Left lobe of liver (tissue), 2 donors: ENCODE data around the gene AEN. TPM values are rescaled to one million over a fixed set of nuclear protein-coding genes. Genes with fewer than 3 reads are reported as not detected.

Source experiments
- ATAC-seq: fragments of 200-7000 bp; cut with Tn5 transposase; one replicate; pipeline ENCODE4 v1.9.1; 2020; ENCODE audit warnings: mild to moderate bottlenecking, moderate library complexity
- DNase-seq: peaks from one replicate; pipeline ENCODE4 v3.0.0-alpha.2; 2020; ENCODE audit warnings: low spot score
- total RNA-seq: library from RNA; stranded (reverse); gene quantifications from one replicate; pipeline ENCODE4 v1.2.1, GENCODE V29; 2021
- donor health status: DM: no; HTN: no; CAD: no; lungs with moderate emphysema.
- donor health status: DM: no; HTN: yes; CAD: no.

The AEN gene, protein sequence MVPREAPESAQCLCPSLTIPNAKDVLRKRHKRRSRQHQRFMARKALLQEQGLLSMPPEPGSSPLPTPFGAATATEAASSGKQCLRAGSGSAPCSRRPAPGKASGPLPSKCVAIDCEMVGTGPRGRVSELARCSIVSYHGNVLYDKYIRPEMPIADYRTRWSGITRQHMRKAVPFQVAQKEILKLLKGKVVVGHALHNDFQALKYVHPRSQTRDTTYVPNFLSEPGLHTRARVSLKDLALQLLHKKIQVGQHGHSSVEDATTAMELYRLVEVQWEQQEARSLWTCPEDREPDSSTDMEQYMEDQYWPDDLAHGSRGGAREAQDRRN
- 7.1 TPM for total RNA-seq

DNA sequence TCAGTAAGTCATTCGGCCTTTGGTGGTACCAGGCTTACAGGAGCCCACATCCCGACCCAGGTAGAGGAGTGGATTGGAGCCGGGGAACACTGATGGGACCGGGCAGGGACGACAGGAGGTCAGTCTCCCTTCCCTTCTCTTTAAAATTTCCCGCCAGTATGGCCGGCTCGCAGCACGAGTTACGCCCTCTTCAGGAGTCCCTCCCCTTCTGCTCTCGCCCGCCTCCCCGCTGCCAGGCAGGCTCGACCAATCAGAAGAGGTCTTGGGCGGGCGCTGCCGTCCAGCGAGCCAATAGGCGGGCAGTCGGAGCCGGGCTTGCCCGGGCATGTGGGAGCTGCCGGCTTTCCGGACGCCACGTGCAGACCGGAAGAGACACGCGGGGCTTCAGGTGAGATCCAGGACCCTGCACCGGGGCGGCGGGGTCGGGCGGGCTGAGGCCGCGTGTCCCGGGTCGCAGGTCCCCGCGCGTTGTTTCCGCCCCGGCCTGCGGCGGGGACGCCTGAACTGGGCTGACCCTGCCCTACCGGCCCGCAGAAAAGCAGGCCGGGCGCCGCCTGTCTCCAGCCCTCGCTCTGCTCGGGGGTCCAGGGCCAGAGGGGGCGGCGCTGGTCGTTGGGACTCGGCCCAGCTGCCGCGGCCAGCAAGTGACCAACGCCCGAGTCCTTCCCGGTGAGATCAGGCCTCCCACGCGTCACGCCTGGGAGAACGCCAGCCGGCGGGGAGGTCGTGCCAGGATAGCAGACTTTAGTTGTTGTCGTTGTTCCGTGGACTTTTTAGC, at the start of gene AEN:
AEN (plus strand) TSS at position 346 of the 778 bp plus-strand sequence. CDS start 4,870 bp downstream, outside the sequence.
- DNase-seq = peak; percentile 97
- peak; percentile 97 for ATAC-seq

DNA sequence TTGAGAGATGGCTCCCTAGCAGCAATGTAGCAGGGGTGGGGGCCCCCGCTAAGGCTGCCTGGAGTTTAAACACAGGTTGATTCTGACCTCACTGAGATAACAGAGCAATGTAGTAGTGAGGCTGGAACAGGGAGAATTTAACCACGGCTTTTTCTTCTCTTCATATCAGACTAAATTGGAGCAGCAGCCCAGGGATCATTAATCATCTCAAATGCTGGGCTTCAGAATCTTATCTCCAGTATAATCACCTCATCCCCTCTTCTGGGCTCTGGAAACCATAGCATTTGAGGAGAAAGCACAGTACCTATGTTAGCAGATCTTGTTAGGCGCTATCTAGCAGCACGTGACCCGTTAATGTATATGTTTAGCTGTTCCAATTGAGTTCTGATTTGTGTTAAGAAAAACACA, 49.3 kb upstream of the AEN start:
- ATAC-seq = no peak
- DNase-seq = no peak

DNA sequence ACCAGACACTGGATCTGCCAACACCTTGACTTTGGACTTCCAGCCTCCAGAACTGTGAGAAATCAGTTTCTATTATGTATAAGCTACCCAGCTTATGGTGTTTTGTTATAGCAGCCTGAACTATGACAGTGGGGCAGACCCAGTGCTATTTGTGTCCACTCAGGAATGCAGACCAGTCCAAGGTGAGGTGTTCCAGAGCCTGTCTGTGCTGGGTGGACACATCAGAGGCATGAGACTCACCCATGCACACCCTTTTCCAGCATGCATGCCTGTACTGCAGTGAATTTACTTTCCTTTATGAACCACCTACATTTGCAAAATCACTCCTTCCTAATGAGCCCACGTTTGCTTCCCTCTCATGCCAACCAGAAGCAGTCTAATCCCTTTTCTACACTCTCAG, 47.1 kb upstream of the AEN start:
- ATAC-seq (no peak), DNase-seq (no peak)

DNA sequence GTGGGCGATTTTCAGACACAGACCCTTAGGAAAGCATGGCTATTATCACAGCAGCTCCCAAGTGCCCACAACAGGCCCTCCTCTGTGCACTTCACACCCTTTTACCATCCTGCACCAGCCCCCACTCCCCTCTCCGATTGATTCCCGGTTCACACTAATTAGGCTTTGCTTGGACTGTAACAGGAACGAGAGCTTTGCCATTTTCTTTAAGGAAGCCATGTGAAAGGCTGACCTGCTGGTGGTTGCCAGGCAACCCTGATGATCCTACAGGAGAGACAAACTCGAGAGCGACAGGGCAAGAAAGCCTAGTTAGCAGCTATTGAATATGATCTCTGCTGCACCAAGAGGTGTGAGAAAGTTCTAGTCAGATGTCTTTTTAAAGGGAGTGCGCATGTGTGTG, 46.5 kb upstream of the AEN start:
- ATAC-seq = no peak
- no peak for DNase-seq

DNA sequence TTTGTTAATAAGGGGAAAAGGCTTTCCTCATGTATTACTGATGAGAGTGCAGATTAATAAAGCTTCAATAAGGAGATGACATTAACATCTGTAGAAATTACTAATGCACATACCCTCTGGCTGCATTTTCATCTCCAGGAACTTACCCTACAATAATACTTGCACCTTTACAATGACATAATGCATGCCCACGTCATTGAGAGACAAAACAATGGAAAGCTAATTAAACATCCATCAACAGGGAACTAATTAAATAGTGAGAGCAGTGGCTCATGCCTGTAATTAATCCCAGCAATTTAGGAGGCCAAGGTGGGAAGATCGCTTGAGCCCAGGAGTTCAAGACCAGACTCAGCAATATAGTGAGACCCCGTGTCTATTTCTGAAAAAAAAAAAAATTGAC, 41.8 kb upstream of the AEN start:
- ATAC-seq (no peak), DNase-seq (no peak)

DNA sequence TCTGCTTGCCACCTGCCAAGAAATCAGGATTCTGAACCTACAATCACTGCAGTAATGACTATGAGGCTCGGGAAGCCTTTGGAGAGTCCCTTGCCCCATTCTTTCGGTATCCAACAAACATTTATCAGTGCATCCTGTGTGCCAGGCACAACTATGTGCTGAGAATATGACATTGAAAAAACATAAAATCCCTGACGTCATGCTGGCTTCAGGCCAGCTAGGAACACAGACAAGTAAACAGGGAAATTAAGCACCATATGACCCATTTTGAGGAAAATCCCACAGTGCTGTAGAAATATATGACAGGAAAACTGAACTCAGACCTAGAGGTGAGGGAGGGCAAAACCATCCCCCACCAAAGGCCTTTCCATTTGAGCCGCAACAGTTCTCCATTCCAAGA, 40.6 kb upstream of the AEN start:
- DNase-seq (no peak), ATAC-seq (no peak)

DNA sequence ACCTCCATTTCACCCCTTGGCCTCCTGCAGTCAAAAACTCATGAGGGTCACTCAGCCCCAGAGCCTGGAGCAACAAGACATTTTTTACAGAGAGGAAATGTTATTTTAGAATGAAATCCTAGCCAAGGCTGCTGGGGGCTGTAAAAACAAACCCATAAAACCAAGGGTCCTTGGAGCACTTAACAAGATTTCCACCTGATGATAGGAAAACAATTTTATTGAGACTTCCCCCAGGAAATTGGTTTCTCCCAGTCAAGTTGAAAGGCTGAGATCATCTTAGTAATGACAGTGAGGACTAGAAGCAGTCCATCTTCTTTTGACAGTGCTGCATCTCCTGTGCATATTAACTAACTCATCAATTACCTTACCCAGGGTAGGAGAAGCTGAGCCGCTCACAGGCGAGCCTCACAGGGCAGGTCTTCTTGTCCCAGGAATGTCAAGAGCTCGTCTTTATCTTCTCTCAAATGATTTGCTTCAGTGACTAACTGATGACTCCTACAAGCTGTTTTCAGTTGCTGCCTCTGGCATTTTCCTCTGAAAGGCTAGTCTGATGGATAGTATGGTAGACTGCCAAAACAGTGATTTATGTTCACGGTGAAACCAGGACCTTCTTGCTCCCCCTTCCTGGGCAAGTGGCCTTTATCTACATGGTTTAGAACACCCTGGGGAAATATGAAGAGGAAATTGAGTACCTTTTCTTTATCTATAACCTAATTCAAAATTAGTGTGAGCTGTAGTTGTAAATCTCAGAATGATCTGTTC, 34.6 kb upstream of the AEN start:
- no peak for ATAC-seq
- DNase-seq = no peak

DNA sequence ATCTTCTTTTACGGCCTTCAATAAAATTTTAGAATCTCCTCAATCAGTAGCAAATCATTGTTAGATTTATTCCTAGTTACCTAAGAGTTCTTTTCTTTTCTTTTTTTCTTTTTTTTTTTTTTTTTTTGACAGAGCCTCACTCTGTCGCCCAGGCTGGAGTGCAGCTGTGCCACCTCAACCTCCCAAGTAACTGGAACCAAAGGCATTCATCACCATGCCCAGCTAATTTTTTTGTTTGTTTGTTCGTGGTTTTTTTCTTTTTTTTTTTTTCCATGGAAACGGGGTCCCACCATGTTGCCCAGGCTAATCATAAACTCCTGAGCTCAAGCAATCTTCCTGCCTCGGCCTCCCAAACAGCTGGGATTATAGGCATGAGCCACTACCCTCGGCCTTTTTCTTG, 30.4 kb upstream of the AEN start:
- no peak for DNase-seq

DNA sequence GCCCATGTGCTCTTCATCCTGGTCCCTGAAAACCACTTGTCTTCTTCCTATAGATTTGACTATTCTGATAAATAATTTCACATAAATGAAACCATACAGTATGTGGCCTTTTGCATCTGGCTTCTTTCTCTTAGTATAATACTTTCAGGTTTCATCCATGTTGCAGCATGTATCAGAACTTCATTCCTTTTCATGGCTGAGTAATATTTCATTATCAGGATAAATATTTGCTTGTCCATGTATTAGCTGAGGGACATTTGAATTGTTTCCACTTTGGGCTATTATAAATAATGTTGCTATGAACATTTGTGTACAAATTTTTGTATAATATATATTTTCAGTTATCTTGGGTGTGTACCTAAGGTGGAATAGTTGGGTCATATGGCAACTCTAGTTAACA, 29.8 kb upstream of the AEN start:
- ATAC-seq (no peak), DNase-seq (no peak)

More for the DNA sequence above, 30.4 kb upstream of the AEN start:
- ATAC-seq = no peak

DNA sequence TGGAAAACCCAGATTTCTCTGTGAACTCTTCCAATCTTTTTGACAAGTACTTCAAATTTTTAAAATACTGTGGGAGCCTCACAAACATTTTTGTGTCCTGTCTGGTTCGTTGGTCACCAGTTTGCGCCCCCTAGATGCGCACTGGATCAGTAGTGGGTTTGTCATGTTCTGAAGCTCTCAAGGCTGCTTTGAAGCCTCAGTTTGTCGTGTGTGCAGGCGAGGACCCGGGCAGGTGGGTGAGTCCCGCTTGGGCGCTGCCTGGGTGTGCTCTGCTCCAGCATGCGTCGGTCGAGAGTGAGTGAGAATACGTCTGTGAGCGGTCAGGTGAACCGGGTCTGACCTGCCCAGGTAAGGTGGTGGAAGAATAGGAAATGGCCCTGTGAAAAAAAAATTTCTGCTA, 17.3 kb upstream of the AEN start:
- DNase-seq = no peak
- no peak for ATAC-seq

DNA sequence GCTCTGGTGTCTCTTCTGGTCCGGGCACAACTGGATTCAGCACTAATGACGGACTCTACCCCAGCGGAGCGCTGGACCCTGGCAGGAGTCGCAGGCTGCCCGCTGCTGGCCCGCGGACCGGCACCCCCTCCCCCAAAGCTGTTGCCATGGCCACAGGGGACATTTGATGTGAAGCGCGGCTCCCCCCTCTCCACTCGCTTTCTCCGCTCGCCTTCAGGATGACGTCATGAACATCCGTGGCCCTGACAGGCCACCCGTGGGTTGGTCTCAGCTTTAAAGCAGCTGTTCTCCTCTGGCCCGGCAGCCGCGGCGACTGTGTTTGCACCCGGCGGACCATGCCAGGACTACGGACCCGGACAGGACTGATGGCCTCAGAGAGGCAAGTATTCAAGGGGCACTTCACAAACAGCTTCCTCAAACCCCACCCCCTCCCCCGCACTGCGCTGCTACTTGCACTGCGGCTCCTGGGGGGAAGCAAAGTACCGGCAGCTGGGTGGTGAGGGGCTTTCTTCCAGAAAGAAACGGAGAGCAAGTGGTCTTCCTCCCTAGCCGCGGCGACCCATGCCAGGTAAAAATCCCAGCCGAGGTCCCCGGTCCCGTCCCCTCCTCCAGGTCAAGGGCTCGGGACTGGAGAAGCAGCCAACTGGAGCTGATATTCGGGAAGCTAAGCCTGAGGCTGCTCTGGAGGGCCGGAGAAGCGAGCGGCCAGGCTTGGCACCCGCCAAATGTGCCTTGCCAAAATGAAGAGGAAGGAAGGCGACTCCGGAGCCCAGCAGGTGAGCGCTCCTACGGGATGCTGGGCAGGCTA, 16.6 kb upstream of the AEN start:
- no peak for DNase-seq
- ATAC-seq = no peak

DNA sequence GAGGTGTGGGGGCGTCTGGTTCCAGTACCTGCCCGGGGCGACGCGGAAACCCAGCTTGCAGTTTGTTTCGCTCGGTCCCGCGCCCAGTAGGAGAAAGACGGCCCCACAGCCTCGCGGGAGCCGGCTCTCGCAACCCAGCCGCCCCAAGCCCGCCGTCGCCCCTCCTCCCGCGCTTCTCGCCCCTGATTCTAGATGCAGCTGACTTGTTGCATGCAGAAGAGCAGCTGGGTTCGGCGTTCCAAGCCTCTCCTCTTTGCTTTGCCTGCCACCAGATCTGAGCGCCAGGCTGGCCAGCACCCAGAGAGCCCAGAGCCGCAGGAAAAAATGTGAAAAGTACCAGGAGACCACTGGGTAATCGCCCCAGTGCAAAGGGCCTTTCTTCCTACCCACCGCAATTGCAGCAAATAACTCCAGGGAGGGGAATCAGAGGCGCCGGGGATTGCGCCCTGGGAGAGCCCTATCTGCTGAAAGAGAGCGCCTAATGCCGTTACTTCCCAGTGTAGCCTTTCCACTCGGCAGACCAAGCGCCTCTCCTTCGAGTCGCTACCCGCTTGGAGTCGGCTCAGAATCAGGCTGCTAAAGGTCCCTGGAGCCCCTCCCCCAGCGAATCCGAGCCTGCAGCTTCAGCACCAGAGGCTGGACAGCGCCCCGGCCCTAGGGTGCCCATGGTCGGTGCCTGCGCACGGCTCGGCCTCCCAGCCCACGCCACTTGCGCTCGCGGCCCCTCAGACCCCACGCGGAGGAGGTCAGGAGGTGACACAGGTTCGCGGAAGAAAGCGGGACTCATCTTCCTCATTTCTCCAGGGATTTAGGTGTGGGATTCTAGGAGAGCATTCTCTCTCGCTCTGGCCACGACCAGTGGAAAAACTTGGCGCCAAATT, 15.7 kb upstream of the AEN start:
- ATAC-seq (peak; percentile 87), DNase-seq (no peak)

DNA sequence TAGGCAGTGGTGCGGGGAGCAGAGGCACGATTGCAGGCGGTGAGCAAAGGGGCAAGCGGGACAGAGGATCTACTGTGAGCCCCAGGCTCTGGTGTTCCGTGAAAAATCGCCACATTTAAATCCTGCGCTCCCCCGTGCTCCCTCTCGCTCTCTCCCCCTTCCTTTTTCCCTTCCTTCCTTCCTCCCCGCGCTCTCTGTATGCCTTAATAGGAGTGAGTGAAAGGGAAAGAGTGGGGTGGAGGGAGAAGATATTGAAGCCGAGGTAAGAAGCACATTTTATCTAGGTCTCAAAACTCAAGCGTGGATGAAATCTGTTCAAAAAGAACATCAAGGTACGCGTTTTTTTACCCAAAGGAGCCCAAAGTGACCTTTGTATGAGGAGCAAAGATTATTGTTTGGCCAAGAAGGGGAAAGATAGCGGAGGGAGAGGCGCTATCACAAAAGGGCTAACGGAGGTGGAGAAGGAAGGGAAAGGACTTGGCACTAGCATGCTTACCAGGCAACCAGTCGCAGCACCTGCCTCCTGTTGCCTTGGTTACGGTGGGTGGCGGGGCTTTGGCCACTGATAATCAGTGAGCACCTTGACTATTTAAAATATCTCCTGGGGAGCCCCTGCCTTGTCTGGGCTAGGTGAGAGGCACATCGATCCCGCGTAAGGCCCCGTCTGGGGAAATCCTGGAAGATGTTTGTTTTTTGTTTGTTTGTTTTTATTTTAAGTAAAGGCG, 14.9 kb upstream of the AEN start:
- no peak for DNase-seq
- no peak for ATAC-seq

DNA sequence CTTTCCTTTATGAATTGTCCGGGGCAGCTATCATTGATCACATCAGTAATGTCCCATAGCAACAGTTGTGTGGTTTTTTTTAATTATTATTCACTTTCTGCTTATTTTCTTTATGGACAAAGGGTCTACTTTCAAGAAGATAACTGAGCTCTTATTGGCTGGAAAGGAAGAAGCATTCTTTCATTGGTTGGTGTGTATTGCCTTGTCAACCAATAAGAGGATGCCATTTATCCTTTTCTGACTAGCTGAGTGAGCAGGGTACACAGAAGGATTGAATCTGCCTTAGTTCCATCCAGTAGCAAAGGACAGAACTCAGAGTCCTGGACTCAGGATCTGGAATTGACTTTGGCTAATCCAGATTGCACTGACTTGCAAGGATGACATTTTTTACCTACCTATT, 13.2 kb upstream of the AEN start:
- DNase-seq = no peak
- no peak for ATAC-seq

DNA sequence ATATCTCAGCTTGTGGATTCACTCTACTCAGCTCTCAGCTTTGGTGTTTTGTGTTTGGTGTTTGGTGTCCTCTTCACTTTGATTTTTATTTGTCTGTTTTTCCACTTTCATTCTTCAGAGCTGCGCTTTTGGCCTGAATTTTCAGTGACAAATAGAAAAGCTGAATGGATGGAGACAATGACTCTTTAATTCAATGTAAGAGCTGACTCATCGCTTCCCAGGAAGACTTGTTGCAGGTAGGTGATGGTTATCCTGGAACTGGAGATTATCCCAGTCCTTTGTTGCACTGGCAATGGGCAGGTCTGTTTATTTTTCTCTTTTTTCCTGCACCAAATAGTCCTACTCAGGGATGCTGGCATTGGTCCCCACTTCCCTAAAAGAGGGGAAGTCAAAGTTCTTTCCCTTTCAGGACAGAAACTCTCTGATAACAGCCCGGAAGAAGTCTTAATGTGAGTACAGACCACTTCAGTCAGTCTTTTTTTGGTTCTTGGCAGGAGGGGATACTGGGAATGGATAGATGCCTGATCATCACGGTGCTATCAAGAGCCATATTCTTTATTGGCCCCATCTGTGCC, 12.4 kb upstream of the AEN start:
- DNase-seq = no peak
- ATAC-seq = no peak

DNA sequence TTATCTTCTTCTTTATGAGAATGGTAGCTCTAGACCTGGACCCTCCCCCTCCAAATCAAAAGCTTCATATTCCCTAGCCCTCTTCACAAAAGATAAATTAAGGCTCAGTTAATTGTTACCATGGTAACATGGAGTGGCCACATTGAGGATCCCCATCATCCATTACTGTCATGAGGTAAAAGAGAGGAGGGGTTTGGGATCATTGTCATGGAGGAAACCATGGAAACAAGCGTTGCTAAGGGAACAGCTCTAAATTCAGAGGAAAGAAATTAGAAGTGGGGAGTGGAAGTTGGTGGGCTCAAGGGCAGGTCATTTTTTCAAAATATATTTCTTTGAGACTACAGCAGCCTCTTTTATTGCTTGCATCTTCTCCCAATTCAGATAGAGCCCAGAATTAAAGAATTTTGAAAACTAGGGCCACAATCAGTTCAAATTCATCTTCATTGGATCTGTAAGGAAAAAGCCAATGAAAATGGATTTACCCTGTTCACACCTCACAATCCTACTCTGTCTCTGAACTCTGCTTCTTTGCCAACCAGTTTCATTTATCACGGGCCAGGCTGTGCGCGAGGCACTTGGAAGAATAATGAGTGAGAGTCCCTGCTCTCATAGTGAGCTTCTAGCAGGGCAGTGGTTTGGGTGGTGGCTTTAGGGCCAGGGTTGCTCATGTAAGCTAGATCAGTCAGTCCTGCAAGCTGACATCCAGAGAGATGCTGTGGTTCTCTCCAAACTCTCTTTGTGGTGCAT, 11.6 kb upstream of the AEN start:
- ATAC-seq = no peak
- DNase-seq = no peak

DNA sequence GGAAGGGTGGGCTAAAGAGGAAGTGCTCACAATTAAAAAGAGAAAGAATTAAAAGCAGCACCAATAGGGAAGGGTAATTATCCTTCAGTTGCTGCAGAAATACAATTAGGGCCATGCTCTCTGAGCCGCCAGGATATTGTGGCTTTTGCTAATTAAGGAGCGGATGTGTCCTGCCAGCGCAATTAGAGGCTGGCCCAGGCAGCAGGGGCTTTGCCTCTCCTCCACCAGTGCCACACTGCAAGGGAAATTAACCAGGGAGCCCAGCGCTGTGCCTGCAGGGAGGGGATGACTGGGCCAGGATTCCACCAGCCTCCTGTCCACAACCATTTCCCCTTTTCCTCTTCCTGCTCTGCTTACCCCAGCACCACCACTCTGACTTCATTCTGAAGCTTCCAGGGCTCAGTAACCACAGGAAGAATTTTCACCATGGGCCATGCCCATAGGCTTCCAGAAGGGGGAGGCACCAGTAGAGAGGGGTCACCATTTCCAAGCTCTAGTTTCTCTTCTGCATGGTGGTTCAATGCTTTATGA, 10.4 kb upstream of the AEN start:
- no peak for DNase-seq
- no peak for ATAC-seq
